Trophoblast cell (in vitro differentiated cells and primary cell): ENCODE data around the gene SPPL2C.

Experiments
- DNase-seq, 2 donors: peaks; one replicate each; pipeline ENCODE4 v3.0.0-alpha.2; 2016
- H2AFZ ChIP-seq: 2 replicates; pipeline ENCODE4 v1.6.1; 2013; ENCODE audit warnings: low read length, moderate library complexity, mild to moderate bottlenecking; ENCODE audit not compliant: insufficient read depth, poor library complexity
- H2AK5ac ChIP-seq: 2 replicates; pipeline ENCODE4 v1.6.1; 2013; ENCODE audit warnings: mild to moderate bottlenecking, low read length
- H2BK120ac ChIP-seq: 2 replicates; pipeline ENCODE4 v1.6.1; 2013; ENCODE audit warnings: low read length, mild to moderate bottlenecking, moderate library complexity; ENCODE audit not compliant: insufficient read depth, poor library complexity
- H2BK12ac ChIP-seq: 2 replicates; pipeline ENCODE4 v1.6.1; 2013; ENCODE audit warnings: mild to moderate bottlenecking, low read length, moderate library complexity
- H2BK5ac ChIP-seq: 2 replicates; pipeline ENCODE4 v1.6.1; 2013; ENCODE audit warnings: low read length, low read depth, moderate library complexity, mild to moderate bottlenecking; ENCODE audit not compliant: poor library complexity
- H3K14ac ChIP-seq: 2 replicates; pipeline ENCODE4 v1.6.1; 2013; ENCODE audit warnings: mild to moderate bottlenecking, low read length
- H3K18ac ChIP-seq: 2 replicates; pipeline ENCODE4 v1.6.1; 2013; ENCODE audit warnings: mild to moderate bottlenecking, low read length
- H3K23ac ChIP-seq: 2 replicates; pipeline ENCODE4 v1.6.1; 2013; ENCODE audit warnings: low read length
- H3K27ac ChIP-seq: 2 replicates; pipeline ENCODE4 v1.5.1; 2013; ENCODE audit warnings: low read depth, mild to moderate bottlenecking, inconsistent platforms, low read length, moderate library complexity
- H3K27me3 ChIP-seq: 2 replicates; pipeline ENCODE4 v1.6.1; 2013; ENCODE audit warnings: inconsistent platforms, mild to moderate bottlenecking, low read length, moderate library complexity; ENCODE audit not compliant: insufficient read depth
- H3K36me3 ChIP-seq, 2 experiments: 1 replicate in 1 of 2; 2 replicates in 1 of 2; pipeline ENCODE4 v1.6.1; 2013; ENCODE audit warnings: low read length in 2 of 2, mild to moderate bottlenecking in 2 of 2, moderate library complexity in 1 of 2; ENCODE audit not compliant: insufficient read depth in 2 of 2, control insufficient read depth in 1 of 2
- H3K4ac ChIP-seq: 2 replicates; pipeline ENCODE4 v1.6.1; 2013; ENCODE audit warnings: low read depth, mild to moderate bottlenecking, low read length, moderate library complexity
- H3K4me1 ChIP-seq, 2 experiments: 1 replicate in 1 of 2; 2 replicates in 1 of 2; pipeline ENCODE4 v1.6.1; 2013; ENCODE audit warnings: low read length in 2 of 2, mild to moderate bottlenecking in 2 of 2, moderate library complexity in 1 of 2; ENCODE audit not compliant: insufficient read depth in 2 of 2, control insufficient read depth in 1 of 2
- H3K4me2 ChIP-seq: 2 replicates; pipeline ENCODE4 v1.6.1; 2013; ENCODE audit warnings: inconsistent platforms, mild to moderate bottlenecking, low read length, moderate library complexity
- H3K4me3 ChIP-seq: 2 replicates; pipeline ENCODE4 v1.5.1; 2013; ENCODE audit warnings: mild to moderate bottlenecking, low read depth, low read length, inconsistent platforms
- H3K79me1 ChIP-seq: one replicate; pipeline ENCODE4 v1.6.1; 2013; ENCODE audit warnings: low read length
- H3K79me2 ChIP-seq: 2 replicates; pipeline ENCODE4 v1.6.1; 2013; ENCODE audit warnings: low read length, mild to moderate bottlenecking; ENCODE audit not compliant: control insufficient read depth, insufficient read depth, poor library complexity
- H3K9ac ChIP-seq: 2 replicates; pipeline ENCODE4 v1.6.1; 2013; ENCODE audit warnings: mild to moderate bottlenecking, low read length
- H3K9me3 ChIP-seq: 2 replicates; pipeline ENCODE4 v1.6.1; 2013; ENCODE audit warnings: low read depth, mild to moderate bottlenecking, control low read depth, inconsistent platforms, low read length; ENCODE audit not compliant: insufficient read depth
- H4K12ac ChIP-seq: 2 replicates; pipeline ENCODE4 v1.6.1; 2013; ENCODE audit warnings: low read depth, mild to moderate bottlenecking, low read length, moderate library complexity
- H4K8ac ChIP-seq: 2 replicates; pipeline ENCODE4 v1.6.1; 2013; ENCODE audit warnings: low read depth, mild to moderate bottlenecking, low read length, moderate library complexity
- H4K91ac ChIP-seq: one replicate; pipeline ENCODE4 v1.6.1; 2013; ENCODE audit warnings: low read depth, mild to moderate bottlenecking, low read length, moderate library complexity
- WGBS: extraction: QIAGEN DNeasy Blood & Tissue Kit; methylation state at CpG from one replicate; pipeline ENCODE4 v1.1.7; 2013; ENCODE audit warnings: missing lambda C conversion rate; ENCODE audit not compliant: insufficient read length, insufficient coverage; ENCODE audit errors: extremely low coverage; 5-methylcytosine and 5-hydroxymethylcytosine counted together

The SPPL2C gene

GRCh38 chr17:45851873-45852272 is 7.2 kb downstream of the SPPL2C start:
- H3K36me3 ChIP-seq: no peaks in the 10 kb centered on the region
- no peak overlapping the region for H3K23ac ChIP-seq
- H2BK12ac ChIP-seq: no peak overlapping the region
- H3K27ac ChIP-seq: no peak overlapping the region
- no peak overlapping the region for H2BK5ac ChIP-seq
- H2AK5ac ChIP-seq: no peak overlapping the region
- no peak for DNase-seq
- H3K79me1 ChIP-seq: no peaks in the 10 kb centered on the region
- H3K9ac ChIP-seq: no peak overlapping the region
- H3K79me2 ChIP-seq: no peaks in the 10 kb centered on the region
- H4K12ac ChIP-seq: no peak overlapping the region
- no peak overlapping the region for H4K8ac ChIP-seq
- no peak overlapping the region for H3K14ac ChIP-seq
- H3K18ac ChIP-seq: no peak overlapping the region
- no peaks in the 10 kb centered on the region for H3K9me3 ChIP-seq
- H3K4me1 ChIP-seq: no peaks in the 10 kb centered on the region
- H3K4me3 ChIP-seq: no peak overlapping the region
- H3K27me3 ChIP-seq: no peaks in the 10 kb centered on the region
- WGBS: no CpG with 5 or more reads among the region's 1 CpG
- H2AFZ ChIP-seq: no peak overlapping the region
- no peak overlapping the region for H3K4me2 ChIP-seq
- H2BK120ac ChIP-seq: no peak overlapping the region
- no peak overlapping the region for H4K91ac ChIP-seq
- H3K4ac ChIP-seq: no peak overlapping the region

- Histone ChIP-seq H3K27ac (no peak overlapping the region), H3K79me1 (no peaks in the 10 kb centered on the region), H3K23ac (no peak overlapping the region), H2BK120ac (no peak overlapping the region), H4K91ac (no peak overlapping the region), H3K79me2 (no peaks in the 10 kb centered on the region), H2BK12ac (no peak overlapping the region), H2AFZ (no peak overlapping the region), H3K9me3 (no peaks in the 10 kb centered on the region), H3K4me2 (no peak overlapping the region), H3K36me3 (no peaks in the 10 kb centered on the region), H3K18ac (no peak overlapping the region), H3K9ac (no peak overlapping the region), H3K4me1 (no peaks in the 10 kb centered on the region), H3K4ac (no peak overlapping the region), H4K8ac (no peak overlapping the region), H3K4me3 (no peak overlapping the region), H3K27me3 (no peaks in the 10 kb centered on the region), H2BK5ac (no peak overlapping the region), H4K12ac (no peak overlapping the region), H3K14ac (no peak overlapping the region), H2AK5ac (no peak overlapping the region)
- DNase-seq: peak; percentile 41 to 79
- WGBS: no CpG with 5 or more reads among the region's 12 CpGs
Observed at GRCh38 chr17:45852535-45853297, 8.0 kb downstream of the SPPL2C start.

- no CpG with 5 or more reads among the region's 9 CpGs for WGBS
- no peaks in the 10 kb centered on the region for H3K36me3 ChIP-seq
Observed at GRCh38 chr17:45854209-45854608, 9.5 kb downstream of the SPPL2C start.

DNA sequence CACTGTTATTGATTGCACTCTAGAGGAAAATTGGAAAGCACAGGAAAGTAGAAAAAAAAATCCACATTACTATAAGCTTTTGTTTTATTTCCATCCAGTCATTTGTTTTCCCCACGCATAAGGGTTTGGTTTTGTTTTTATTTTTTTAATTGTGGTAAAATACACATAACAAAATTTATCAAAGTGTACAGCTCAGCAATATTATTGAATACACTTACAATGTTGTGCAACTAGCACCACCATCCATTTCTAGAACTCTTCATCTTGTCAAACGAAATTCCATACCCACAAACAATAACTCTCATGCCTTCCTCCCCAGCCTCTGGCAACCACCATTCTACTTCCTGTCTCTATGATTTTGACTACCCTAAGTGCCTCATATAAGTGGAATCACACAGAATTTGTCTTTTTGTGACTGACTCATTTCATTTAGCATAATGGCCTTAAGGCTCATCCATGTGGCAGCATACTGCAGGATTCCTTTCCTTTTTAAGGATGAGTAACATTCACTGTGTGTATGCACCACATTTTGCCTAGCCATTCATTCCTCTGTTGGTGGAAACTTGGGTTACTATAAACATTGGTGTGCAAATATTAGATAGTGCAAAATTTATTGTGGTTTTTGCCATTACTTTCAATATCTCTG is 11.1 kb downstream of the SPPL2C start:
- Histone ChIP-seq H3K36me3 (no peaks in the 10 kb centered on the region), H3K4ac (no peak overlapping the region), H3K14ac (no peak overlapping the region), H3K79me1 (no peaks in the 10 kb centered on the region), H4K91ac (no peak overlapping the region), H3K4me3 (no peak overlapping the region), H3K23ac (no peak overlapping the region), H2AFZ (no peak overlapping the region), H3K79me2 (no peaks in the 10 kb centered on the region), H4K12ac (no peak overlapping the region), H3K9me3 (no peaks in the 10 kb centered on the region), H2AK5ac (no peak overlapping the region), H3K27ac (no peak overlapping the region), H2BK120ac (no peak overlapping the region), H3K4me1 (peaks cover 0 to 2% of the 10 kb centered on the region in 2 experiments), H3K4me2 (no peak overlapping the region), H2BK12ac (no peak overlapping the region), H3K27me3 (no peaks in the 10 kb centered on the region), H4K8ac (no peak overlapping the region), H2BK5ac (no peak overlapping the region), H3K18ac (no peak overlapping the region), H3K9ac (no peak overlapping the region)
- DNase-seq: peak in 1 of 2 donors; percentile 30
- WGBS: no CpG with 5 or more reads among the region's 2 CpGs

More at GRCh38 chr17:45854209-45854608, 9.5 kb downstream of the SPPL2C start:
- Histone ChIP-seq H3K18ac (no peak overlapping the region), H3K79me2 (no peaks in the 10 kb centered on the region), H3K27ac (no peak overlapping the region), H2BK5ac (no peak overlapping the region), H2AFZ (no peak overlapping the region), H3K27me3 (no peaks in the 10 kb centered on the region), H4K12ac (no peak overlapping the region), H3K4ac (no peak overlapping the region), H4K91ac (no peak overlapping the region), H3K79me1 (no peaks in the 10 kb centered on the region), H3K9me3 (no peaks in the 10 kb centered on the region), H3K4me2 (no peak overlapping the region), H4K8ac (no peak overlapping the region), H2BK12ac (no peak overlapping the region), H3K4me1 (peaks cover 0 to 2% of the 10 kb centered on the region in 2 experiments), H3K4me3 (no peak overlapping the region), H2AK5ac (no peak overlapping the region), H2BK120ac (no peak overlapping the region), H3K9ac (no peak overlapping the region), H3K23ac (no peak overlapping the region), H3K14ac (no peak overlapping the region)
- DNase-seq: no peak
